ENCODE data around the gene CST9. TPM values are rescaled to one million over a fixed set of nuclear protein-coding genes. Genes with fewer than 3 reads are reported as not detected.
A peak's percentile ranks its signal among the peaks of the same experiment; 100 is the strongest.

The CST9 gene
- total and polyA plus RNA-seq, 2 of the 13 experiments (the other 11 are each of a cell fraction or from before 2014, with no cell fraction given): 0.07 TPM; not detected in 1

DNA sequence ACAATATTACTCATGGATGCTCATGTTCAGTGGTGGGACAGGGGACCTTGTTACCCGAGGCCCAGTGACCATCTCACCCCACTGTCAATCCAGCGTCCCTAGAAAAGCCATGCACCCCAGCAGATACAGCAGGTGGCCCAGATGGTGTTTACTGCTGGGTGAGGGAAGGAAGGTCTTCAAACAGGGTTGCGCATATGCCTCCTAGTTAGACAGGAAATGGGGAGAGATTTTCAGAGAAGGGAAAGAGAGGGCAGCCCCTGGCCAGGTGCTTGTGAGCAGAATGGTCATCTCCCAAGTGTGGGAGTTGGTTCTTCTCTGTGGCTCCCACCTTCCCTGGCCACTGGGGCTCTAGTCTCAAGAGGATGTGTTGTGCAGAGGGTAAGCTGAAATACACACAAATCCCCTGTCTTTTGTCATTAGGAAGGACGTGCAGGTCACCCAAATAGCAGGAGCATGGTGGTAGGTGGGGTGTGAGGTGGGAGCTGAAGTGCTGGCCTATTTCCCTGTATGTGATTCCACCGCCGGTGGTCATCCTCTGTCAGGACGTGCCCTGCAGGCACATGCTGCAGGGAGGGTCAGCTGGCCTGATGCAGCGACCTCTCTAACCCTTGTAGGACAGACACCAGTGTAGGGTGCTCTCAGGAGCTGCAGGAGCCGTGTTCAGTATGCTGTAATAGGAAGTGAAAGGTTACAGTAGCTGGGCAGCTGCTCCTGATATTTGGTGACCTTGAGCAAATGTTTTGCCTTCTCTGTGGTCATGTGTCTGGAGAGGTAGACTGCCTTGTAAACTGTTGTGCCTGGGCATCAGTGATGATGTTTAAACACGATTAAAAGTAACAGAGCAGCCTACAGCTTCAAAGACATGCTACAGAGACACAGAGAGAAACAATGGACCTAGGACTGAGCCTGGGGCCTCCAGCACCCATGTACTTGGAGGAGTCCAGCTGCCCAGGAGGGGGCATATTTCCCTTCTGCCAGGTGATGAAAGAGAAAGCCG, 35.3 kb upstream of the CST9 start (continued):
- TF ChIP-seq NCOA2 (CRISPR knock-in tag; IDR thresholded peaks at IDR 0.05) (peak; percentile 78; the same call in 1 of the 2 replicates), GLI4 (CRISPR knock-in tag; IDR thresholded peaks at IDR 0.05; ENCODE audit: borderline replicate concordance) (no peak), NR2F2 (IDR thresholded peaks at IDR 0.05; ENCODE audit: borderline replicate concordance, low read depth) (peak; percentile 84), SETDB1 (CRISPR knock-in tag; IDR thresholded peaks at IDR 0.05; ENCODE audit: borderline replicate concordance) (no peak), ZFP36L1 (CRISPR knock-in tag; IDR thresholded peaks at IDR 0.05) (peak; percentile 51), PHF20 (CRISPR knock-in tag; IDR thresholded peaks at IDR 0.05) (peak; percentile 38; the same call in 1 of the 2 replicates), ZNF747 (CRISPR knock-in tag; IDR thresholded peaks at IDR 0.05; ENCODE audit: borderline replicate concordance) (peak; percentile 24; the same call in 1 of the 2 replicates), ZNF780A (CRISPR knock-in tag; IDR thresholded peaks at IDR 0.05) (0 out of 2 replicates have a peak, but pooled peaks have one; percentile 51)
- TF ChIP-seq, protein P1, sequence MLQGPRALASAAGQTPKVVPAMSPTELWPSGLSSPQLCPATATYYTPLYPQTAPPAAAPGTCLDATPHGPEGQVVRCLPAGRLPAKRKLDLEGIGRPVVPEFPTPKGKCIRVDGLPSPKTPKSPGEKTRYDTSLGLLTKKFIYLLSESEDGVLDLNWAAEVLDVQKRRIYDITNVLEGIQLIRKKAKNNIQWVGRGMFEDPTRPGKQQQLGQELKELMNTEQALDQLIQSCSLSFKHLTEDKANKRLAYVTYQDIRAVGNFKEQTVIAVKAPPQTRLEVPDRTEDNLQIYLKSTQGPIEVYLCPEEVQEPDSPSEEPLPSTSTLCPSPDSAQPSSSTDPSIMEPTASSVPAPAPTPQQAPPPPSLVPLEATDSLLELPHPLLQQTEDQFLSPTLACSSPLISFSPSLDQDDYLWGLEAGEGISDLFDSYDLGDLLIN (CRISPR knock-in tag; IDR thresholded peaks at IDR 0.05; ENCODE audit: borderline replicate concordance): no peak
- TF ChIP-seq, protein P2, sequence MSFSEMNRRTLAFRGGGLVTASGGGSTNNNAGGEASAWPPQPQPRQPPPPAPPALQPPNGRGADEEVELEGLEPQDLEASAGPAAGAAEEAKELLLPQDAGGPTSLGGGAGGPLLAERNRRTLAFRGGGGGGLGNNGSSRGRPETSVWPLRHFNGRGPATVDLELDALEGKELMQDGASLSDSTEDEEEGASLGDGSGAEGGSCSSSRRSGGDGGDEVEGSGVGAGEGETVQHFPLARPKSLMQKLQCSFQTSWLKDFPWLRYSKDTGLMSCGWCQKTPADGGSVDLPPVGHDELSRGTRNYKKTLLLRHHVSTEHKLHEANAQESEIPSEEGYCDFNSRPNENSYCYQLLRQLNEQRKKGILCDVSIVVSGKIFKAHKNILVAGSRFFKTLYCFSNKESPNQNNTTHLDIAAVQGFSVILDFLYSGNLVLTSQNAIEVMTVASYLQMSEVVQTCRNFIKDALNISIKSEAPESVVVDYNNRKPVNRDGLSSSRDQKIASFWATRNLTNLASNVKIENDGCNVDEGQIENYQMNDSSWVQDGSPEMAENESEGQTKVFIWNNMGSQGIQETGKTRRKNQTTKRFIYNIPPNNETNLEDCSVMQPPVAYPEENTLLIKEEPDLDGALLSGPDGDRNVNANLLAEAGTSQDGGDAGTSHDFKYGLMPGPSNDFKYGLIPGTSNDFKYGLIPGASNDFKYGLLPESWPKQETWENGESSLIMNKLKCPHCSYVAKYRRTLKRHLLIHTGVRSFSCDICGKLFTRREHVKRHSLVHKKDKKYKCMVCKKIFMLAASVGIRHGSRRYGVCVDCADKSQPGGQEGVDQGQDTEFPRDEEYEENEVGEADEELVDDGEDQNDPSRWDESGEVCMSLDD (CRISPR knock-in tag; IDR thresholded peaks at IDR 0.05; ENCODE audit: borderline replicate concordance): no peak; the same call in 1 of the 2 replicates
- TF ChIP-seq, protein P3, sequence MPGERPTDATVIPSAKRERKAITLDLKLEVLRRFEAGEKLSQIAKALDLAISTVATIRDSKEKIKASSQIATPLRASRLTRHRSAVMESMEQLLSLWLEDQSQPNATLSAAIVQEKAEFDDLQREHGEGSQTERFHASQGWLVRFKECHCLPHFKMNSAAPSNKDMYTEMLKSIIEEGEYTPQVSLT (CRISPR knock-in tag; IDR thresholded peaks at IDR 0.05; ENCODE audit: borderline replicate concordance, low read depth): no peak
- TF ChIP-seq, protein P4, sequence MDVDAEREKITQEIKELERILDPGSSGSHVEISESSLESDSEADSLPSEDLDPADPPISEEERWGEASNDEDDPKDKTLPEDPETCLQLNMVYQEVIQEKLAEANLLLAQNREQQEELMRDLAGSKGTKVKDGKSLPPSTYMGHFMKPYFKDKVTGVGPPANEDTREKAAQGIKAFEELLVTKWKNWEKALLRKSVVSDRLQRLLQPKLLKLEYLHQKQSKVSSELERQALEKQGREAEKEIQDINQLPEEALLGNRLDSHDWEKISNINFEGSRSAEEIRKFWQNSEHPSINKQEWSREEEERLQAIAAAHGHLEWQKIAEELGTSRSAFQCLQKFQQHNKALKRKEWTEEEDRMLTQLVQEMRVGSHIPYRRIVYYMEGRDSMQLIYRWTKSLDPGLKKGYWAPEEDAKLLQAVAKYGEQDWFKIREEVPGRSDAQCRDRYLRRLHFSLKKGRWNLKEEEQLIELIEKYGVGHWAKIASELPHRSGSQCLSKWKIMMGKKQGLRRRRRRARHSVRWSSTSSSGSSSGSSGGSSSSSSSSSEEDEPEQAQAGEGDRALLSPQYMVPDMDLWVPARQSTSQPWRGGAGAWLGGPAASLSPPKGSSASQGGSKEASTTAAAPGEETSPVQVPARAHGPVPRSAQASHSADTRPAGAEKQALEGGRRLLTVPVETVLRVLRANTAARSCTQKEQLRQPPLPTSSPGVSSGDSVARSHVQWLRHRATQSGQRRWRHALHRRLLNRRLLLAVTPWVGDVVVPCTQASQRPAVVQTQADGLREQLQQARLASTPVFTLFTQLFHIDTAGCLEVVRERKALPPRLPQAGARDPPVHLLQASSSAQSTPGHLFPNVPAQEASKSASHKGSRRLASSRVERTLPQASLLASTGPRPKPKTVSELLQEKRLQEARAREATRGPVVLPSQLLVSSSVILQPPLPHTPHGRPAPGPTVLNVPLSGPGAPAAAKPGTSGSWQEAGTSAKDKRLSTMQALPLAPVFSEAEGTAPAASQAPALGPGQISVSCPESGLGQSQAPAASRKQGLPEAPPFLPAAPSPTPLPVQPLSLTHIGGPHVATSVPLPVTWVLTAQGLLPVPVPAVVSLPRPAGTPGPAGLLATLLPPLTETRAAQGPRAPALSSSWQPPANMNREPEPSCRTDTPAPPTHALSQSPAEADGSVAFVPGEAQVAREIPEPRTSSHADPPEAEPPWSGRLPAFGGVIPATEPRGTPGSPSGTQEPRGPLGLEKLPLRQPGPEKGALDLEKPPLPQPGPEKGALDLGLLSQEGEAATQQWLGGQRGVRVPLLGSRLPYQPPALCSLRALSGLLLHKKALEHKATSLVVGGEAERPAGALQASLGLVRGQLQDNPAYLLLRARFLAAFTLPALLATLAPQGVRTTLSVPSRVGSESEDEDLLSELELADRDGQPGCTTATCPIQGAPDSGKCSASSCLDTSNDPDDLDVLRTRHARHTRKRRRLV (CRISPR knock-in tag; IDR thresholded peaks at IDR 0.05): 0 out of 2 replicates have a peak, but pooled peaks have one; percentile 52
- TF ChIP-seq, protein P5, sequence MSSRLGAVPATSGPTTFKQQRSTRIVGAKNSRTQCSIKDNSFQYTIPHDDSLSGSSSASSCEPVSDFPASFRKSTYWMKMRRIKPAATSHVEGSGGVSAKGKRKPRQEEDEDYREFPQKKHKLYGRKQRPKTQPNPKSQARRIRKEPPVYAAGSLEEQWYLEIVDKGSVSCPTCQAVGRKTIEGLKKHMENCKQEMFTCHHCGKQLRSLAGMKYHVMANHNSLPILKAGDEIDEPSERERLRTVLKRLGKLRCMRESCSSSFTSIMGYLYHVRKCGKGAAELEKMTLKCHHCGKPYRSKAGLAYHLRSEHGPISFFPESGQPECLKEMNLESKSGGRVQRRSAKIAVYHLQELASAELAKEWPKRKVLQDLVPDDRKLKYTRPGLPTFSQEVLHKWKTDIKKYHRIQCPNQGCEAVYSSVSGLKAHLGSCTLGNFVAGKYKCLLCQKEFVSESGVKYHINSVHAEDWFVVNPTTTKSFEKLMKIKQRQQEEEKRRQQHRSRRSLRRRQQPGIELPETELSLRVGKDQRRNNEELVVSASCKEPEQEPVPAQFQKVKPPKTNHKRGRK (CRISPR knock-in tag; IDR thresholded peaks at IDR 0.05): no peak

Data from HepG2 (cell line).